Renal pelvis (tissue), 4 donors: Measurements from ENCODE around the gene FOXJ2. TPM values are rescaled to one million over a fixed set of nuclear protein-coding genes. Genes with fewer than 3 reads are reported as not detected.
A peak's percentile ranks its signal among the peaks of the same experiment; 100 is the strongest.
"Not testable (repeated sequence)": the region's sequence is repeated elsewhere in the genome, so short reads cannot be mapped to it uniquely, and the experiment has no call there.

ENCODE experiments used
- DNase-seq: peaks from one replicate; pipeline ENCODE4 v3.0.0-alpha.2; 2013
- polyA plus RNA-seq, 3 donors: library from polyadenylated mRNA; unstranded; fragments of 120-200 nt; gene quantifications; one replicate each; pipeline ENCODE4 v1.2.1, GENCODE V29; 2013; ENCODE audit not compliant: insufficient read length in 3 of 3

The FOXJ2 gene
- polyA plus RNA-seq, 3 donors = 20.1 to 24.1 (median 23.3) TPM

DNA sequence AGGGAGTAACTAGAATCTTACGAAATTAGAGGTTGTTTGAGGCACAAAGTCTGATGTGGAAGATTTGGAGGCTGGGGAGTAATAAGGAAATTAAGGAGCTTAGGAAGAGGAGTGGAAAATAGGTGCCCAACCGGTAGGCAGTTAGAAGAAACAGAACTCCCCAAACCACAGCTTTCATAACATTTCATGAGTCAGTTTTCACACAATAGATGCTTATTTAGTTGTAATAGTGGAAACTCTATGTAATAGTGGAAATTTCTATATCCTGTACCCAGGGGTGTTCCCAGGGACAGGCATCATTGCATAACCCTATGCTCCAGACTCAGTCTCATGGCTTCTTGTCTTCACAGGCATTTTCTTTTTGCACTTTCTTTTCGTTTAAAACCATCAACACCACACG is 25.3 kb downstream of the FOXJ2 start:
- no peak for DNase-seq

GRCh38 chr12:8058506-8058905 is 26.0 kb downstream of the FOXJ2 start:
- DNase-seq = no peak

- DNase-seq = no peak
Measured at GRCh38 chr12:8064131-8064530, 31.6 kb downstream of the FOXJ2 start.

GRCh38 chr12:8065991-8066594 is 33.6 kb downstream of the FOXJ2 start, which contains the start of gene C3AR1:
Gene C3AR1 (minus strand): TSS chr12:8066359. CDS start chr12:8060185, 6,174 bp downstream.
- no peak for DNase-seq

- no peak for DNase-seq
Measured at GRCh38 chr12:8069582-8069981, 37.1 kb downstream of the FOXJ2 start.

- not testable (repeated sequence) for DNase-seq
Measured at GRCh38 chr12:8071820-8072219, 39.3 kb downstream of the FOXJ2 start.

- DNase-seq = no peak
Measured at GRCh38 chr12:8075935-8076334, 43.4 kb downstream of the FOXJ2 start.

DNA sequence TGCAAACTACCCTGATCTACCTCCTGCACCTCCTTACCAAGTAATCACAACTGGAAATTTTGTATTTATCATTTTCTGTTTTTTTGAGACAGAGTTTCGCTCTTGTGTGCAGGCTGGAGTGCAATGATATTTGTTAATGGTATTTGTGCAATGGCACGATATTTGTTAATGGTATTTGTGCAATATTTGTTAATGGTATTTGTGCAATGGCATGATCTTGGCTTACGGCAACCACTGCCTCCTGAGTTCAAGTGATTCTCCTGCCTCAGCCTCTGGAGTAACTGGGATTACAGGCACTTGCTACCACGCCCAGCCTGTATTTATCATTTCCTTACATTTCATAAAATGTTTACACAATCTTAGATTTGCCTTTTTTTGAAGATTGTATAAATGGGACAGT is 43.9 kb downstream of the FOXJ2 start:
- no peak for DNase-seq

- DNase-seq = peak; percentile 31
Measured at GRCh38 chr12:8077207-8077606, 44.7 kb downstream of the FOXJ2 start.

DNA sequence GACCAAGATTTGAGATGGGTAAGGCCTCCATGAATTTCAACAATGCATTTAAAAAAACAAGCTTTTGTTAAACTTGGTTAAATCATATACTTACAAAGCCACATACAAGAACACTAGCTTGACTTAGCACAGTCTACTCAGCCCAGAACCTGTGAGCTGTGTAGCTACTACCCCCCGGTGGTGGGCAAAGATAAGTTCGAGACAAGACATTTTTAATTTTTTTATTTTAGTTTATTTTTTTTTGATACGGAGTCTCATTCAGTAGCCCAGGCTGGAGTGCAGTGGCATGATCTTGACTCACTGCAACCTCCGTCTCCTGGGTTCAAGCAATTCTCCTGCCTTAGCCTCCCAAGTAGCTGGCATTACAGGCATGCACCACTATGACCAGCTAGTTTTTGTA is 45.9 kb downstream of the FOXJ2 start:
- DNase-seq = peak; percentile 16

DNA sequence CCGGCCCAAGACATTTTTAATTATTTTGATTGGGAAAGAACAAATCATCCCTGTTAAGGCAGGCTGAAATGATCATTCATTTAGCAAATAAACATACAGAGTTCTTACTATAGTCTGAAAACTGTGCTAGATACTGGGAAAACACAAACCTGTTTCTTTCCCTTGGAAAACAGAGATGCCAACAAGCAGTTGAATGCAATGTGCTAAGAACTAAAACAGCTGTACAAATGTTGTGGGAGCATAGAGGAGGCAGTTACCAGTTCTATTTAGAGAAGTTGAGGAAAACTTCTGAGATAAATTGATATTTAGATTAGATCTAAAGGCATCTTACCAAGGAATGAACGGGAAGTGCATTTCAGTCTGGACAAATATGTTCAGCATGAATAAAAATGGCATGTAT is 46.4 kb downstream of the FOXJ2 start:
- no peak for DNase-seq

GRCh38 chr12:8080120-8080519 is 47.6 kb downstream of the FOXJ2 start:
- DNase-seq = no peak

- DNase-seq = peak; percentile 20
Measured at GRCh38 chr12:8081251-8081920, 48.9 kb downstream of the FOXJ2 start.

GRCh38 chr12:8082808-8083100 is 50.2 kb downstream of the FOXJ2 start:
- peak; percentile 4 for DNase-seq

DNA sequence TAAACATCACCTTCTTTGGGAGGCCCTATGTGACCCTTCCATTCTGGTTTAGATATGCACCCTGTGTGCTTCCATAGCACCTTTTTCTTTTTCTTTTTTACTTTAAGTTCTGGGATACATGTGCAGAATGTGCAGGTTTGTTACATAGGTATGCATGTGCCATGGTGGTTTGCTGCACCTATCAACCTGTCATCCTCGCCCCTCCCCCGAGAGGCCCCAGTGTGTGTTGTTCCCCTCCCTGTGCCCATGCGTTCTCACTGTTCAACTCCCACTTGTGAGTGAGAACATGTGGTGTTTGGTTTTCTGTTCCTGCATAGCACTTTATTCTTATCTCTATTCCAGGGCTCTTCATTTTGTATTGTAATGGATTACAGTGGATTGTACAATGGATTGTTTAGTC is 51.8 kb downstream of the FOXJ2 start:
- not testable (repeated sequence) for DNase-seq

DNA sequence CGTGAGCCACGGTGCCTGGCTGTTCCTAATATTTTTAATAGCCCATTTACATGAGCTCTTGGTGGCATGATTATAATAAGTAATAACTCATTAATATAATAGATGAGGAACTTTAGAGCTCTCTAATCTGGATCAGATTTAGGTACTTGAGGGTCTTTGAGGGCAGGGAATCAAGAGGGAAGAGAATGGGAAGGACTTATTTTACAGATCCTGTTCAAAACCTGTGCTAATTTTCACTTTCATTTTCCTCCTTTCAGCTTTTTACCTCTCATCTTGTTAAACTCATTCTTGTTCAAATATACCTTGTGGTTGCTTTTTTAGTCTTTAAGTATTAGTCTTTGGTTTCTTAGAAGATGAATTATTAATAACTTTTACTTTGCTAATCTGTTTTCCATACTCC is 55.1 kb downstream of the FOXJ2 start:
- DNase-seq = no peak

- DNase-seq = no peak
Measured at GRCh38 chr12:8088574-8088973, 56.1 kb downstream of the FOXJ2 start.

DNA sequence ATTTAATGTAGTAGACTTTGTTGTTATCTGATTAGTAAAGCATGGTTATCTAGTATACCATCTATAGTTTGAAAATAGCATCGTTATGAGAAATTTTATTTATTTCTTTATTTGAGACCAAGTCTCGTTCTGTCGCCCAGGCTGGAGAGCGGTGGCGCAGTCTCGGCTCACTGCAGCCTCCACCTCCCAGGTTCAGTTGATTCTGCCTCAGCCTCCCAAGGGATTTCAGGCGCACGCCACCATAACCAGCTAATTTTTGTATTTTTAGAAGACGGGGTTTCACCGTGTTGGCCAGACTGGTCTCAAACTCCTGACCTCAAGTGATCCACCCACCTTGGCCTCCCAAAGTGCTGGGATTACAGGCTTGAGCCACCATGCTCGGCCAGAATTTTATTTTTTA is 56.8 kb downstream of the FOXJ2 start:
- DNase-seq = not testable (repeated sequence)

GRCh38 chr12:8089716-8090115 is 57.2 kb downstream of the FOXJ2 start:
- DNase-seq = no peak

- no peak for DNase-seq
Measured at GRCh38 chr12:8093291-8093690, 60.8 kb downstream of the FOXJ2 start.

DNA sequence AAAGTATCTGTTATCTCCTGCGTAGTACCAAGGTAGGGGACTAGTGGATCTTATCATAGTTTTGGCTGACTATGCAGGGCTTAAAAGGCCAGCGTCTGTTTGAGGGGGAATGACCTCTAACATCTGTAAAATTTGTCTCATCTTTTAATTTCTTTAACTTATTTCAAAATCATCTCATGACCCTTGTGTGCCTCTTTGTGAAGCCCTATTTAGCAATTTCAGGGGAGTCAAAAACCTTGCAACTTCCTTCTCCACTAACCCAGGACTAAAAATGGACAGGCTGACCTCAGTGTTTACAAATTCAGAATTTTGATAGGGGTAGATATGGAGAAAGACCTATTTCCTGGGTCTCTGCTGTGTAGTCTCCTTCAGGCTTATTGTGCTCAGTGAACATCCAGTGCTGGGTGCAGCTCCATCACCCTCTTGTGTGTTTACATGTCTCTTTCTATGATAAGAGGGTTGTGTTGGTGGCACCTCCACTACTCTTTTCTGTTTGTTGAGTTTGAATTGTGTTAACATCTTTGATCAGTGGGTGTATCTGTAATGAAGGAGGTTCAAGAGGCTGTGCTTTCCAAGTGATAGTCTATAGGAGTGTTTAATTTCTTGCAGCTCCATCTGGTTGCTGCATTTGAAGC is 63.9 kb downstream of the FOXJ2 start:
- no peak for DNase-seq

DNA sequence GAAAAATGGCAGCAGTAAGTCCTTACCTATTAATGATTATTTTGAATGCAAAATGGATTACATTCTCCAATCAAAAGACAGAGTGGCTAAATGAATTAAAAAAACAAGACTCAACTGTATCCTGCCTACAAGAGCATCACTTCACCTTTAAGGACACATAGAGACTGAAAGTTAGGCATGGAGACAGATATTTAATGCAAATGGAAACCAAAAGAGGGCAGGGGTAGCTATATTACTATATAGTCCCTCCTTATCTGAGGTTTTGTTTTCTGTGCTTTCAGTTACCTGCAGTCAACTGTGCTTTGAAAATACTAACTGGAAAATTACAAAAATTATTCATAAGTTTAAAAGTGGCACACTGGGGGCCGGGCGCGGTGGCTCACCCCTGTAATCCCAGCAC is 66.7 kb downstream of the FOXJ2 start:
- DNase-seq = no peak
